ENCODE measurements around the gene RAB42.
"Not testable (repeated sequence)": the region's sequence is repeated elsewhere in the genome, so short reads cannot be mapped to it uniquely, and the experiment has no call there.

RAB42 gene

GRCh38 chr1:28586585-28587391, 5.3 kb upstream of the RAB42 start:
- DNase-seq: not testable (repeated sequence)

- no peak for DNase-seq
These were observed 431 bp downstream of the RAB42 start for GRCh38 chr1:28592321-28593071.

GRCh38 chr1:28593988-28594356, 1.9 kb downstream of the RAB42 start:
- not testable (repeated sequence) for DNase-seq

GRCh38 chr1:28594686-28595411, 2.8 kb downstream of the RAB42 start:
- DNase-seq: not testable (repeated sequence)

- DNase-seq: no peak
These were observed 3.5 kb downstream of the RAB42 start for GRCh38 chr1:28595412-28596191.

GRCh38 chr1:28596276-28596675, 4.2 kb downstream of the RAB42 start:
- not testable (repeated sequence) for DNase-seq

GRCh38 chr1:28601696-28602095, 9.6 kb downstream of the RAB42 start:
- no peak for DNase-seq

- no peak for DNase-seq
These were observed 10.7 kb downstream of the RAB42 start for GRCh38 chr1:28602536-28603439.

GRCh38 chr1:28604411-28604810, 12.3 kb downstream of the RAB42 start:
- DNase-seq: no peak

GRCh38 chr1:28604962-28605361, 12.9 kb downstream of the RAB42 start:
- DNase-seq: no peak

GRCh38 chr1:28606771-28607170, 14.7 kb downstream of the RAB42 start:
- DNase-seq: no peak

- DNase-seq: no peak
These were observed 21.1 kb downstream of the RAB42 start for GRCh38 chr1:28613175-28613574.

GRCh38 chr1:28631713-28632112, 39.6 kb downstream of the RAB42 start:
- DNase-seq: no peak

GRCh38 chr1:28632560-28632959, 40.5 kb downstream of the RAB42 start:
- DNase-seq: no peak

GRCh38 chr1:28640766-28641165, 48.7 kb downstream of the RAB42 start:
- no peak for DNase-seq

- DNase-seq: peak; percentile 68
These were observed 50.2 kb downstream of the RAB42 start for GRCh38 chr1:28642056-28642846.

- DNase-seq: peak; percentile 95
These were observed 51.0 kb downstream of the RAB42 start, which contains the start of gene TAF12 for GRCh38 chr1:28642847-28643635. TSS of gene TAF12 (minus strand) at chr1:28643067. CDS start at chr1:28622081, 20,986 bp downstream.

- no peak for DNase-seq
These were observed 52.4 kb downstream of the RAB42 start for GRCh38 chr1:28644494-28644893.
